Measurements from ENCODE around the gene RHEB. TPM values are rescaled to one million over a fixed set of nuclear protein-coding genes. Genes with fewer than 3 reads are reported as not detected.

RHEB gene
- total RNA-seq, 1 donor from 2014 or later, result 68.6 TPM

DNA sequence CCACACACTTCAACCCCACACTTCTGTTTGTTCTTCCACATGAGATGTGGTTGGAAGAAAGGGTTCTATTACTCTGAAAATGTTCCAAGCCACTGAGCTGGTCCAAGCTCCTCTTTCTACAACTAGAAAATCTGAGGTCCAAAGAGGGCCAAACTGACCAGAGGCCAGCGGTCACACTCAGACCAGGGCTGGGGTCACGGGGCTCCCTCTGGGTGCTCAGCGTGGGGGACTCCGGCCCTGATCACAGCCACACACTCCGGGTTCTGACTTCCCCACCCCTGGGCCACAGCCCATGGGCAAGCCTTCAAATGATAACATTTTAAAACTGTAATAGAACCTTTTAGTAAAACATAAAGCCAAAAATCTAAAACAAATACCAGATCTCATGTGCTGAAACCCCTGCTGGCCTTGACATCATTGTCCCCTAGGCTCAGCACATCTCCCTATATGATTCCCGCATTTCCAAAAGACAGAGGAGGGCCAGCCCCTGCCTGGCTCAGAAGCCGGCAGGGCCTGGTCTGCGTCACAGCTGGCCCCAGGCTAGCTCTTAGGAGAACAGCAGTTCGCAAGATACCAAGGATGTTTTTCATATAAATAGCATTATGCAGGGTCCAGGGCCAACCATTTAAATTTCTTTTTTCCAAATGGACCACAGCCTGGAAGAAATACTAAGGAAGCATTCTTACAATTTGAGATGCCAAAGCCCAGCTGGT, 83.1 kb downstream of the RHEB start:
- intact Hi-C loops (cut with DNase I), result loop anchor here (1.0 to 5.0 kb wide), 2 partner anchors 9 to 189 kb away; partner anchors contain the start of gene SMARCD3
- Histone ChIP-seq H3K9me3 (no peaks in the 10 kb centered on the region), H3K27me3 (no peaks in the 10 kb centered on the region), H3K4me1 (peaks cover 20 to 44% of the 10 kb centered on the region in 2 donors), H3K27ac (peak overlapping the region; percentile 88 to 95), H3K4me3 (no peak overlapping the region), H3K36me3 (no peaks in the 10 kb centered on the region)
- peak in 1 of 2 donors; percentile 87 for DNase-seq (ENCODE audit: low spot score in 2 of 2)
- TF ChIP-seq, protein P1, sequence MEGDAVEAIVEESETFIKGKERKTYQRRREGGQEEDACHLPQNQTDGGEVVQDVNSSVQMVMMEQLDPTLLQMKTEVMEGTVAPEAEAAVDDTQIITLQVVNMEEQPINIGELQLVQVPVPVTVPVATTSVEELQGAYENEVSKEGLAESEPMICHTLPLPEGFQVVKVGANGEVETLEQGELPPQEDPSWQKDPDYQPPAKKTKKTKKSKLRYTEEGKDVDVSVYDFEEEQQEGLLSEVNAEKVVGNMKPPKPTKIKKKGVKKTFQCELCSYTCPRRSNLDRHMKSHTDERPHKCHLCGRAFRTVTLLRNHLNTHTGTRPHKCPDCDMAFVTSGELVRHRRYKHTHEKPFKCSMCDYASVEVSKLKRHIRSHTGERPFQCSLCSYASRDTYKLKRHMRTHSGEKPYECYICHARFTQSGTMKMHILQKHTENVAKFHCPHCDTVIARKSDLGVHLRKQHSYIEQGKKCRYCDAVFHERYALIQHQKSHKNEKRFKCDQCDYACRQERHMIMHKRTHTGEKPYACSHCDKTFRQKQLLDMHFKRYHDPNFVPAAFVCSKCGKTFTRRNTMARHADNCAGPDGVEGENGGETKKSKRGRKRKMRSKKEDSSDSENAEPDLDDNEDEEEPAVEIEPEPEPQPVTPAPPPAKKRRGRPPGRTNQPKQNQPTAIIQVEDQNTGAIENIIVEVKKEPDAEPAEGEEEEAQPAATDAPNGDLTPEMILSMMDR (IDR thresholded peaks at IDR 0.05), result no peak

GRCh38 chr7:151435971-151436370, 83.7 kb downstream of the RHEB start:
- Histone ChIP-seq H3K27ac (peak overlapping the region; percentile 88 to 95), H3K4me3 (no peak overlapping the region), H3K9me3 (no peaks in the 10 kb centered on the region), H3K36me3 (no peaks in the 10 kb centered on the region), H3K27me3 (no peaks in the 10 kb centered on the region), H3K4me1 (peaks cover 17 to 38% of the 10 kb centered on the region in 2 donors)
- intact Hi-C loops (cut with DNase I), result loop anchor here (1.0 to 5.0 kb wide), 2 partner anchors 9 to 189 kb away; partner anchors contain the start of gene SMARCD3
- DNase-seq (ENCODE audit: low spot score in 2 of 2), result no peak
- TF ChIP-seq, protein P1 (IDR thresholded peaks at IDR 0.05), result no peak

DNA sequence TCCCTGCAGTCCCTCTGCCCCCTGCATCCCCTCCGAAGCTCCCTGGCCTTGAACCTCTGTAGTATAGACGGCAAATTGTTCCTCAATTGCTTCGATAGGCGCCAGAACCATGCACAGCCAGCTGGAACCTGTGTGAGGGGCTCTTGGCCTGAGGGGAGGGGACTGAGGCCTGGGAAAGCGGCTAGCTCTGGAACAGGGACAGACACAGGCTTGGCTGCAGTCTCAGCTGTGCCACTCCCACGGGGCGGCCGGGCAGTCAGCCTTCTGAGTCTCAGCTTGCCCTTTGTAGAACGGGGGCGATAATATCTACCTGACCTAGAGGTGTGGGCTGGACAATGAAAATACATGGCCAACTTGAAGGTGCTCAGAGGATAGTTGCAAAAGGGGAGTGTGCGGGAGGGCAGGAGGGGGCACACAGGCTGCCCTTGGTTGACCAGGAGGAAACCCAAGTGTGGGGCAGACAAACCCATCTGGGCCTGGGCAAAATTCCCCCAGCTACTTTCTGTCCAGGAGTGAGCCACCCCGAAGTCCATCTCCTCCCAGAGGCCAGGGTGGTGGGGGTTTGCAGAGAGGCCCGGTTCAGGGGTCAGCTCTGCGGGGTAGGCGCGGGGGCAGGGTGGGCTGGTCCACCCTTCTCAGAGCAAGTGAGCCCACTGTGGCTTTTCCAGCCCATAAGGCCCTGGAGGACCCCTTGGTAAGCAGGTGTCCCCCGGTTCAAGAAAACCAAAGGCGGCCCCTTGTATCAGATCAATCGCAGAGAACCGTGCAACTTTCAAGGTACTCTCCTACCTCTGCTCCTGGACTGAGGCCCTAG, 84.4 kb downstream of the RHEB start:
- DNase-seq (ENCODE audit: low spot score in 2 of 2), result no peak
- TF ChIP-seq, protein P1 (IDR thresholded peaks at IDR 0.05), result no peak
- H3K4me1 ChIP-seq, result peaks cover 12 to 32% of the 10 kb centered on the region in 2 donors
- H3K4me3 ChIP-seq, result no peak overlapping the region
- no peaks in the 10 kb centered on the region for H3K9me3 ChIP-seq
- no peaks in the 10 kb centered on the region for H3K27me3 ChIP-seq
- peak overlapping the region; percentile 88 to 95 for H3K27ac ChIP-seq
- no peaks in the 10 kb centered on the region for H3K36me3 ChIP-seq
- intact Hi-C loops (cut with DNase I), result loop anchor here (5.0 kb wide), 1 partner anchor 188 kb away; the partner anchor contains the start of gene SMARCD3

DNA sequence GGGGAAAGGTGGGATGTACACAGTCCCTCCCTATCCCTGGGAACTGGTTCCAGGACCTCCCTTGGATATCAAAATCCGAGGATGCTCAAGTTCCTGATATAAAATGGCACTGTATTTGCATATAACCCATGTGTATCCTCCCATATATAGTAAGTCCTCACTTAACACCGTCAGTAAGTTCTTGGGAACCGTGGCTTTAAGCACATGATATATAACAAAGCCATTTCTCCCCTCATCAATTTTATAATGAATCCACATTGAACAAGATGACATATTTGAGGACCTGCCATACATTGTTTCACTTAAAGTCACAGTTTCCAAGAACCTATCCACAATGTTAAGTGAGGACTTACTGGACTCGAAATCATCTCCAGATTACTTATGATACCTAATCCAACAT, 85.1 kb downstream of the RHEB start:
- TF ChIP-seq, protein P1 (IDR thresholded peaks at IDR 0.05), result no peak
- intact Hi-C loops (cut with DNase I), result no loop called here
- peak overlapping the region in 1 of 2 donors; percentile 88 for H3K27ac ChIP-seq
- H3K36me3 ChIP-seq, result no peaks in the 10 kb centered on the region
- H3K4me1 ChIP-seq, result peaks cover 12 to 26% of the 10 kb centered on the region in 2 donors
- no peaks in the 10 kb centered on the region for H3K9me3 ChIP-seq
- no peak for DNase-seq (ENCODE audit: low spot score in 2 of 2)
- no peak overlapping the region for H3K4me3 ChIP-seq
- H3K27me3 ChIP-seq, result no peaks in the 10 kb centered on the region

GRCh38 chr7:151433721-151434400, 85.8 kb downstream of the RHEB start:
- intact Hi-C loops (cut with DNase I), result no loop called here
- H3K36me3 ChIP-seq, result no peaks in the 10 kb centered on the region
- TF ChIP-seq, protein P1 (IDR thresholded peaks at IDR 0.05), result no peak
- no peak overlapping the region for H3K4me3 ChIP-seq
- no peaks in the 10 kb centered on the region for H3K27me3 ChIP-seq
- H3K9me3 ChIP-seq, result no peaks in the 10 kb centered on the region
- DNase-seq (ENCODE audit: low spot score in 2 of 2), result no peak
- H3K27ac ChIP-seq, result no peak overlapping the region
- peaks cover 12 to 26% of the 10 kb centered on the region in 2 donors for H3K4me1 ChIP-seq
